IPS-18c (cell line): ENCODE data around the gene CNGA1.

Experiments used
- H3K4me3 ChIP-seq: 2 replicates; pipeline ENCODE4 v1.7.0; 2013; ENCODE audit warnings: low read depth, mild to moderate bottlenecking, low read length, moderate library complexity; ENCODE audit not compliant: insufficient read depth
- H3K9me3 ChIP-seq: one replicate; pipeline ENCODE4 v1.6.1; 2013; ENCODE audit warnings: mild to moderate bottlenecking, low read length, moderate library complexity; ENCODE audit not compliant: control insufficient read depth, insufficient read depth

The CNGA1 gene

DNA sequence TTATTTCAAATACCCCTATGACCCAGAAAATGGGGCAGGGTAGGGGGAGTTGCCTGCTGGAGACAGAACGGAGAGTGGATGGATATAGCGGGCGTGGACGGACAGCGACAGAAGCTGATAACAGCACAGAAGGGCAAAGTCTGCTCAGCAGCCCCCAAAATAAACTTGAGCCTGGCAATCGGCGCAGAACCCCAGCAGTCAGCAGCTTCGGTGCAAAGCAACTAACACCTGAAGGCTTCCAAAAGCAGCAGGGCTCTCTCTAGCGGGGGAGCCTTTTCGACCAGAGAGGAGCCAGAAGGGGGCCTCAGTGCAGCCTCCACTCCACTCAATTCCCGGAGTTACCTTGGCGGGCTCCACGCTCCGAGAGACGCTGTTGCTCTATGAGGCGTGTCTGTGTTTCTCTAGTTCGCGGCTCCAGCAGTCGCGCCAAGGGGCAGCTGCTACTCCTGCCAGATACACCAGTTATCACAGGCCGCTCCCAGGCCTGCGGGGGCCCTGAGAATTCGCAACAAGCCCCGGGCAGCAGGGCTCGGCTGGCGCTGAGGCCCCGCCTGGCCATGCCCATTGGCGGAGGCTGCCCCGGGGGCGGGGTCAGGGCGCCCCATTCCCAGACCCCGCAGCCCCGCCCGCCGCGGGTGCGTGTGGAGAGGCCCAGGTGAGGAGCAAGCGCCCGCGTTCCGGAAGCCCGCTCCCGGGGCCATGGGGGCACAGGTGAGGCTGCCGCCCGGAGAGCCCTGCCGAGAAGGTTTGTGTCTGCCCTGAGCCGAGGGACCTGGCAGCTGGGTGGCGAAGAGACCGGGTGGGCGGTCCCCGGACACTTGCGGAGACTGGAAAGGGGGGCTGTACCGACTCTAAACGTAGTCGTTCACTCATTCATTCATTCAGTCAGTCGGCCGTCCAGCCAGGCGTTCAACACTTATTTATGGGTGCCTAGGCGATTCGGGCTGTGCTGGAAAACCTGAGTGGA lies at the start of gene CNGA1, which contains the start of gene NIPAL1:
Gene CNGA1 (minus strand): TSS at position 541 of the 967 bp plus-strand sequence. CDS start 63,992 bp downstream, outside the sequence.
Gene NIPAL1 (plus strand): TSS at position 632 of the 967 bp plus-strand sequence. CDS start 68 bp downstream, at position 700.
- Histone ChIP-seq H3K4me3 (peak within 1 kb of the TSS; percentile 78), H3K9me3 (no peaks in the 10 kb centered on the region)

GRCh38 chr4:48065587-48066052 lies 49.1 kb upstream of the CNGA1 start:
- no peaks in the 10 kb centered on the region for H3K9me3 ChIP-seq
- H3K4me3 ChIP-seq = no peak overlapping the region

GRCh38 chr4:48064349-48064748 lies 47.9 kb upstream of the CNGA1 start:
- no peaks in the 10 kb centered on the region for H3K9me3 ChIP-seq
- H3K4me3 ChIP-seq = no peak overlapping the region

- Histone ChIP-seq H3K9me3 (no peaks in the 10 kb centered on the region), H3K4me3 (no peak overlapping the region; the same call in 1 of the 2 replicates)
Measured at GRCh38 chr4:48058617-48059530, 42.4 kb upstream of the CNGA1 start.

- no peak overlapping the region for H3K4me3 ChIP-seq
- no peaks in the 10 kb centered on the region for H3K9me3 ChIP-seq
Measured at GRCh38 chr4:48051078-48051477, 34.6 kb upstream of the CNGA1 start.

DNA sequence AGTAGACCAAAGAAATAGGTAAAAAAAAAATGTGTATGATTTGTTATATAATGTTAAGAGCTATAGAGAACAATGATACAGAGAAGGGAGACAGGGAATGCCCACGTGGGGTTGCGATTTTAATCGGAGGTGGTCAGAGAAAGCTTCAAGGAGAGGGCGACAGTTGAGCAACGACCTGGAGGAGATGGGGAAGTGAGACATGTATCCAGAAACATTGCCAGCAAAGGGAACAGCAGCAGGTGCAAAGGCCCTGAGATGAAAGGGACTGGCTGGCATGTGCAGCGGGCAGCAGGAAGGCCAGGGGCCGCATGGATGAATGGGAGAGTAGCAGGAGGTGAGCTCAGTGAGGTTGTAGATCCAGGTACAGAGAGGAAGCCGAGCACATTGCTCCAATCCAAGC lies 33.0 kb upstream of the CNGA1 start:
- H3K9me3 ChIP-seq = peaks cover 4% of the 10 kb centered on the region
- no peak overlapping the region for H3K4me3 ChIP-seq

DNA sequence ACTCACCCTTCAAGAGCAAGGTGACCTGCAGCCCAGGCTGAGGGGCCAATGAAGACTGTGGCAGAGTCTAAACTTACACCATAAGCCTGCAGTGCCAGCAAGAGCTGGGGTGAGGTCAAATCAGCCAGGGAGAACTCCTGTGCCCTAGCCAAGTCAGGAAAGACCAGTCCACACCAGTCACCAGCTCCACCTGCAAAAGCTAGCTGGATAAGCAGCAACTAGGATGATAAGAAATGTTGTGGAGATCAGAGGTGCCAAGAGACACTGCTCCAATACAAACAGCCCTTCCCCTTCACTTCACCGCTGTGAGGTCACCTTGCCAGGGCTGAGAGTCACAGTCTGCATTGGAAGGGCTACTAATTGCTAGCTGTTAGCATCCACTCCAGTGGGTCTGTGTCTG lies 31.4 kb upstream of the CNGA1 start:
- Histone ChIP-seq H3K9me3 (peaks cover 4% of the 10 kb centered on the region), H3K4me3 (no peak overlapping the region)

DNA sequence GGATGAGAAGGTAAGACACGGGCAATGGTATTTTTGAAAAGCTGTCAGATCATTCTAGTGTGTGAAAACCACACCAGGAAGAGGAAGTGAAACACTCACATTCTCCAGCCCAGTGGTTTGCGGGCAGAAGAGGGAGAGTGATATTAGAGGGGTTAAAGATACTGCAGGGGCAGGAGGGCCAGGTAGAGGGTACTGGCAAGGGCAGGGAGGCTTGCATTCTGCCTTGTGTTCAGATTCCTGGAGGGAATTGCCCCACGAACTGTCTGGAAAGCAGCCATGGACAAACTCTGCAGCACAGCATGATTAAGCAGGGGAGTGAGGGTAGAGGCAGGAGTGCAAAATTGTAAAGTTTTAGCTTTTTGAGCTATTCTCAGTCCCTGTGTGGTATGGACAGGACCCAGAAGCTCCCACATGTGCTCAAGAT lies 31.0 kb upstream of the CNGA1 start:
- peaks cover 4% of the 10 kb centered on the region for H3K9me3 ChIP-seq
- H3K4me3 ChIP-seq = no peak overlapping the region

DNA sequence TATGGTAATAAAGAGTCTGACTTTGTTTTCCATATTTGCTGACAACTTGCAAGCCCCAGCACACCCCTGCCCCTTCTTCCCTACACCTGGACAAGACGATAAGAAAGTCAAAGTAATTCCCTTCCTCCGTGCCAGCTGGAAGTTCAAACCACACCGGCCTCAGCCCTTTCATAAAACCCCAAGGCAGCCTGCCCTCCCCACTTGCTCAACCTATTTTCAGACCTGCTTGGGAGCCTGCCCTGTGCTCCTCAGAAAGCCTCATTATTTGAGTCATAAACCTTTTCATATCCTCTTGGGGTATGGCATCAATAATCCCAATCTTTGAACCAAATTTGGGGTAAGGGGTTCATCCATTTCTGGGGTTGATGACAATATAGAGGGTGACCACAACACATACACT lies 29.6 kb upstream of the CNGA1 start:
- peaks cover 4% of the 10 kb centered on the region for H3K9me3 ChIP-seq
- H3K4me3 ChIP-seq = no peak overlapping the region

DNA sequence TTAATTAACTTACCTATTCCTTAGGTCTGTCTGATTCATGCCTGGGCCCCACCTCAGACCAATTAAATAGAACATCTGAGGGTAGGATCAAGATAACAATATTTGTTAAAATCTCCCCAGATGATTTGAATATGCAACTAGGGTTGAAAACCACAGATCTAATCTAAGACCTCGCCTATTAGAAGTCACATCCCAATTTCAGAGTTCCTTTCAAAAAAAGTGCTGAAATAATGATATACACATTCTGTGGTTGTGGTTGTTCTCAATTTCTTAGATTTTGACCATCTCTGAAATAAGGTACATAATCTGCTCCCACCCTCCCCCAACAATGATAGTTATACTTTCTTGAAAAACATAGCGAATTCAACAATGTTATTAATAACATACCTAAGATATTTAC lies 27.8 kb upstream of the CNGA1 start:
- Histone ChIP-seq H3K9me3 (peaks cover 4% of the 10 kb centered on the region), H3K4me3 (no peak overlapping the region)

GRCh38 chr4:48043504-48043903 lies 27.0 kb upstream of the CNGA1 start:
- Histone ChIP-seq H3K4me3 (no peak overlapping the region), H3K9me3 (peaks cover 4% of the 10 kb centered on the region)

- no peak overlapping the region for H3K4me3 ChIP-seq
- H3K9me3 ChIP-seq = peaks cover 4% of the 10 kb centered on the region
Measured at GRCh38 chr4:48042979-48043461, 26.5 kb upstream of the CNGA1 start.

GRCh38 chr4:48041535-48042137 lies 25.2 kb upstream of the CNGA1 start:
- Histone ChIP-seq H3K9me3 (peaks cover 4% of the 10 kb centered on the region), H3K4me3 (no peak overlapping the region)

DNA sequence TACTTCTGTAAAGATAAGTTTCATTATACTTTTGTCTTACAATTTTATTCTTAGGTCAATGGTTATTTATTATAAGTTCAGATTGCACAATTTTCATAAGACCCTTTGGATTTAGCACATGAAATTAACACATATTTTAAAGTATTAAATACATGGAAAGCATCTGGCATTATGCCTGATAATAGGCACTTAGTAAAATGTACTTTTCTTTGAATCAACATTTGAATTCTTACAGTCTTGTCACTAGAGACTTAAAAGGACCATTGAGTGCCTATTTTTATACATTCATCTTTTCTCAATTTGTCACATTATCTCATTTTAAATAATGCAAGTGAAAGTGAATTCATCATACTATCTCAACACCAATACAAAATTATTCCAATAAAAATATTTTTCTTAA lies 23.1 kb upstream of the CNGA1 start:
- peaks cover under 1% of the 10 kb centered on the region for H3K9me3 ChIP-seq
- H3K4me3 ChIP-seq = no peak overlapping the region

DNA sequence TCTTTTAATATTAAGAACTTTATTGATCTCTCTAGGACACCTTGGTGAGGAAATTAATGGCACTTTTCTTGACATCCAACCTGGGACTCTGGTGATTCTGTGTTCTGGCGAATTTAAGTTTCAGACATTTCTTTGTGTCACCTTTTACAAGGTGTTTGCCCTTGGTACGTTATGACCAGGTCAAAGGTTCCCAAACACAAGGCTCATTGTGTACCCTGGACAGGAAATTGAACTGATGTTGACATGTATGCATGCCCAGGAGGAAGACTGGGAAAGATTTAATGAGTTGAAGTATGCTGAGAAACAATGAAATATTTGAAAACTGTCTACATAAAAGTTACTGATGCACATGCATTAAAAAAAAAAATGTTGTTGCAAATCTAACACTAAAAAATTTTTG lies 22.2 kb upstream of the CNGA1 start:
- Histone ChIP-seq H3K4me3 (no peak overlapping the region), H3K9me3 (no peaks in the 10 kb centered on the region)

- Histone ChIP-seq H3K4me3 (no peak overlapping the region), H3K9me3 (no peaks in the 10 kb centered on the region)
Measured at GRCh38 chr4:48037117-48037462, 20.6 kb upstream of the CNGA1 start.

GRCh38 chr4:48035952-48036351 lies 19.5 kb upstream of the CNGA1 start:
- Histone ChIP-seq H3K4me3 (no peak overlapping the region), H3K9me3 (no peaks in the 10 kb centered on the region)
